Measurements from ENCODE around the gene ANTXR2.

GRCh38 chr4:80074651-80075050 is 1.6 kb upstream of the ANTXR2 start:
- TF ChIP-seq AKNA (CRISPR knock-in tag; IDR thresholded peaks at IDR 0.05; ENCODE audit: borderline replicate concordance) (no peak), MBD4 (IDR thresholded peaks at IDR 0.05; ENCODE audit: borderline replicate concordance, low read length) (no peak), RFX5 (IDR thresholded peaks at IDR 0.05; ENCODE audit: low read depth, low read length) (no peak), DDIT3 (CRISPR knock-in tag; IDR thresholded peaks at IDR 0.05) (no peak), NFE2 (CRISPR knock-in tag; IDR thresholded peaks at IDR 0.05) (no peak), KLF15 (CRISPR knock-in tag; IDR thresholded peaks at IDR 0.05; ENCODE audit: borderline replicate concordance) (no peak)

All from HepG2 (cell line).